Spinal cord (tissue), 10 donors: ENCODE measurements around the gene USP34. TPM values are rescaled to one million over a fixed set of nuclear protein-coding genes. Genes with fewer than 3 reads are reported as not detected.
"Not testable (repeated sequence)": the region's sequence is repeated elsewhere in the genome, so short reads cannot be mapped to it uniquely, and the experiment has no call there.

Experiments used
- DNase-seq, 6 donors: peaks; one replicate each; pipeline versions ENCODE4 v3.0.0 to v3.0.0-alpha.2; 2013 to 2015; ENCODE audit warnings: low spot score in 6 of 6, low read depth in 4 of 6
- H3K27ac ChIP-seq: one replicate; pipeline ENCODE4 v1.5.1; 2013; ENCODE audit warnings: low read depth, low read length, control low read depth
- H3K27me3 ChIP-seq: one replicate; pipeline ENCODE4 v1.6.1; 2013; ENCODE audit warnings: low read length; ENCODE audit not compliant: control insufficient read depth, insufficient read depth
- H3K36me3 ChIP-seq: one replicate; pipeline ENCODE4 v1.6.1; 2013; ENCODE audit warnings: low read length; ENCODE audit not compliant: control insufficient read depth, insufficient read depth
- H3K4me1 ChIP-seq: one replicate; pipeline ENCODE4 v1.6.1; 2013; ENCODE audit warnings: low read length; ENCODE audit not compliant: control insufficient read depth, insufficient read depth
- H3K4me3 ChIP-seq: one replicate; pipeline ENCODE4 v1.5.1; 2013; ENCODE audit warnings: low read depth, low read length, control low read depth
- H3K9me3 ChIP-seq: one replicate; pipeline ENCODE4 v1.6.1; 2013; ENCODE audit warnings: low read length; ENCODE audit not compliant: control insufficient read depth, insufficient read depth
- WGBS: methylation state at CpG from one replicate; pipeline ENCODE4 v1.1.5; 2013; ENCODE audit warnings: missing lambda C conversion rate; ENCODE audit not compliant: insufficient coverage; 5-methylcytosine and 5-hydroxymethylcytosine counted together
- polyA plus RNA-seq, 2 donors: library from polyadenylated mRNA; unstranded; fragments of 120-200 nt; gene quantifications; one replicate each; pipeline ENCODE4 v1.2.1, GENCODE V29; 2013; ENCODE audit not compliant: insufficient read length in 2 of 2
- total RNA-seq, 2 donors: library from RNA; depleted of rRNA in 1 of 2; stranded (reverse); fragments of 120-200 nt in 1 of 2; fragments of >200 nt in 1 of 2; gene quantifications; one replicate each; pipeline versions ENCODE4 v1.2.3 to v1.2.4, GENCODE V29; 2013 to 2014
- donor health status: healthy.

Gene USP34
- total and polyA plus RNA-seq, 4 donors: 127 to 206 (median 143) TPM

DNA sequence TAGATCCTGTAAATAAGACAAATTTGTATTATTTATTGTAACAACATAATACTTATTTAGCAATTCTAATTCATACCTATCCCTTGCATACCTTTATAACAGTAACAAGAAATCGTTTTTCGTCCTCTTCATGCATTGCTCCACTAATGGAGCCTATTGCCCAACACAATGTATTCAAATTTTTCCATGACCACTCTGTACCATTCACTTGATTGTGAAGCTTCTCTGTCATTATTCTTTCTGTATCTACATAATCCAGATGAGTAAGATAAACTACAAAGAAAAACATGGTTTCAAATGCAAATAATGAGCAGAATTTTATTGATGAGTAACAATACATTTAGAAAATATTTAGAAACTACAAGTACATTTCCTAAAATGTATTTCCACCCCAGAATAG, 21.6 kb upstream of the USP34 start:
- no peak for DNase-seq
- H3K4me3 ChIP-seq: no peak overlapping the region
- peaks cover 42% of the 10 kb centered on the region for H3K36me3 ChIP-seq
- H3K27me3 ChIP-seq: no peaks in the 10 kb centered on the region
- no peaks in the 10 kb centered on the region for H3K4me1 ChIP-seq
- WGBS: 100% methylated on average over 2 of the region's 2 CpGs
- H3K9me3 ChIP-seq: no peaks in the 10 kb centered on the region
- H3K27ac ChIP-seq: no peak overlapping the region

DNA sequence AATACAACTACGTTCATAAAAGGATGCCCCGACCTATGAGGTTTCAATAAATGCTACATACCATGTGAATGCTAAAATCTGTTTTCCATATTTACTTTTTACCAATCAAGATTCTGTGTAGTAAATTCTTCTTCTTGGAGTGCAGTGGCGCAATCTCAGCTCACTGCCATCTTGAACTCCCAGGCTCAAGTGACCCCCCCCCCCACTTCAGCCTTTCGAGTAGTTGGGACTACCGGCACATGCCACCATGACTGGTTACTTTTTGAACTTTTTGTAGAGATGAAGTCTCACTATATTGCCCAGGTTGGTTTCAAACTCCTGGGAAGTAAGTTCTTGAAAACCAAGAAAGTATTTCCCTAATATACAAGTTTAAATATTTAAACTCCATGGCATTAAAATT, 14.4 kb upstream of the USP34 start:
- Histone ChIP-seq H3K4me1 (no peaks in the 10 kb centered on the region), H3K9me3 (no peaks in the 10 kb centered on the region), H3K4me3 (no peak overlapping the region), H3K36me3 (peaks cover 49% of the 10 kb centered on the region), H3K27ac (no peak overlapping the region), H3K27me3 (no peaks in the 10 kb centered on the region)
- WGBS: 100% methylated on average over 1 of the region's 5 CpGs
- DNase-seq: no peak

- no CpG with 5 or more reads among the region's 6 CpGs for WGBS
- no peak for DNase-seq
- Histone ChIP-seq H3K36me3 (peaks cover 44% of the 10 kb centered on the region), H3K4me3 (no peak overlapping the region), H3K27ac (no peak overlapping the region), H3K27me3 (no peaks in the 10 kb centered on the region), H3K4me1 (no peaks in the 10 kb centered on the region), H3K9me3 (no peaks in the 10 kb centered on the region)
Measured at GRCh38 chr2:61478086-61478485, 7.2 kb upstream of the USP34 start.

- not testable (repeated sequence) for DNase-seq, H3K27ac ChIP-seq, H3K4me1 ChIP-seq, H3K9me3 ChIP-seq, H3K4me3 ChIP-seq, H3K27me3 ChIP-seq
- 96% methylated on average over 7 of the region's 12 CpGs for WGBS
- peaks cover 40% of the 10 kb centered on the region for H3K36me3 ChIP-seq
Measured at GRCh38 chr2:61476929-61477589, 6.2 kb upstream of the USP34 start.

DNA sequence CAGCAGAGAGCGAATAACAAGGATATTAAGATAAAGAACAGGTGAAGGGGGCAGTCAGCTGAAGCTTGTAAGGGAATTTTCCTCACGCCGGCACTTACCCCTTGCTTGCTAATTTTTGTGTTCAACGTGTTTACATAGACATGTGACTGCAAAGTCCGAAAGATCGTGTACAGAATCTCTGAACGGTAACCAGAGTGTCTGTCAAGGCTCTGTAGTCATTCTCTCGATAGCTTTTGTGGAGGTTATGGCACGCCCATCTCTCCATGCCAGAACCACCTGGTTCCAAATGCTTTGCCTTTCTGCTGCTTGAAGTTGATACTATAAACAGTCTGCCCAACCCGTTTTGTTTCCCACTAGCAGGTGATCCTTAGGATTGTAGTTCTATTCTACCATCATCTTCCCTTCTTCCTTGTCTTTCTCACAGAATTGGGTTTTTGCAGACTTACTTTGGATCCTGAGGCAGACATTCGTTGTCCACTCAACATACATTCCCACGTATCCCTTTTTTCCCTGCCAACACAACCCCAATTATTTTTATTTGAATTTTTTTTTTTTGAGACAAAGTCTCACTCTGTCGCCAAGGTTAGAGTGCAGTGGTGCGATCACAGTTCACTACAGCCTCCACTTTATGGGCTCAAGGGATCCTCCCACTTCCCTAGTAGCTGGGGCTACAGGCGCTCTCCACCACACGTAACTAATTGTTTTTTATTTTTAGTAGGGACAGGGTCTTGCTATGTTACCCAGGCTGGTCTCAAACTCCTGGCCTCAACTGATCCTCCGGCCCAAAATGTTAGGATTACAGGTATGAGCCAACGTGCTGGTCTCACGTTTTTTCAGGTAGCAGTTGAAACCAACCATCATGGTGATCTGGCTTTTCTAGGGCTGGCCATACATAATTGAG, 1.3 kb upstream of the USP34 start:
- H3K4me1 ChIP-seq: peaks cover 9% of the 10 kb centered on the region
- DNase-seq: peak in 5 of 6 donors; percentile 28 to 69 (median 49)
- peaks cover 16% of the 10 kb centered on the region for H3K36me3 ChIP-seq
- 20% methylated on average over 12 of the region's 19 CpGs for WGBS
- H3K4me3 ChIP-seq: peak overlapping the region; percentile 99
- peak overlapping the region; percentile 99 for H3K27ac ChIP-seq
- H3K27me3 ChIP-seq: no peaks in the 10 kb centered on the region
- H3K9me3 ChIP-seq: no peaks in the 10 kb centered on the region

- no peaks in the 10 kb centered on the region for H3K9me3 ChIP-seq
- peaks cover 8% of the 10 kb centered on the region for H3K36me3 ChIP-seq
- DNase-seq: peak; percentile 22 to 92 (median 58)
- H3K27ac ChIP-seq: peak overlapping the region; percentile 99
- H3K4me1 ChIP-seq: peaks cover 9% of the 10 kb centered on the region
- peak overlapping the region; percentile 99 for H3K4me3 ChIP-seq
- under 1% methylated on average over 47 of the region's 94 CpGs for WGBS
- H3K27me3 ChIP-seq: no peaks in the 10 kb centered on the region
Measured at GRCh38 chr2:61470122-61470951, 550 bp downstream of the USP34 start.

DNA sequence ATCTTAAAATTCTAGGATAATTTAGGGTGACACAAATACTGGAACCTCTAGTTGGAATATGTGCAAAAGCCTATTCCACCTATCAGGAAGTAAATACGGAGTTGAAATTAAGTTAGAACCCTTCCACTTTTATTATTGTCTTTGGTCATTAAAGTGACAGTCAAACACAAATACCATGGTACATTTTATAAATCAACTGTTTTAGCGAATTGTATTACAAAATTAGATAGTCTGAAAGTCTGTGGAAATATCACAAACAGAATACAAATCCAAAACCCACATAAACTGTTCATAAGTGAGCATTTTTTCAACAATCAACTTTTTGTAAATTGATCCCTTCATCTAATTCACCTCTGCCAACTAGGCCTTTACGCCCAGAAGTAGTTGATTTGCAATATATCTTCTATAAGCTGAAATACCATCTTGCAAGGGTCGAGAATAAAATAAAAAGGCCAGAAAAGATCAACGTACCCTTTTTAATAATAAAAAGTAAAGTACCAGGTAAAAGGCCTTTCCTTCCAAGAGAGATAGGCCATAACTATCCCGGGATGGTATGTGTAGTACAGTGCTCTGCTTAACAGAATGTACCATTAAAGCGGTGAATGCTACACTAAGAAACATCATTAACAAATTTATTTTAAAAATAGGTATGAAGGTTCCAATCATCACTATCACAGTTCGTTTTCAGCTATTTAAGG, 1.3 kb downstream of the USP34 start:
- no peak for DNase-seq
- Histone ChIP-seq H3K27me3 (no peaks in the 10 kb centered on the region), H3K9me3 (no peaks in the 10 kb centered on the region), H3K36me3 (peaks cover 8% of the 10 kb centered on the region), H3K27ac (peak overlapping the region; percentile 79), H3K4me3 (peak overlapping the region; percentile 66), H3K4me1 (peaks cover 9% of the 10 kb centered on the region)
- no CpG with 5 or more reads among the region's 8 CpGs for WGBS

GRCh38 chr2:61468231-61468630, 2.7 kb downstream of the USP34 start:
- DNase-seq, H3K27ac ChIP-seq, H3K36me3 ChIP-seq, H3K4me3 ChIP-seq, H3K9me3 ChIP-seq, H3K27me3 ChIP-seq, H3K4me1 ChIP-seq: not testable (repeated sequence)
- 96% methylated on average over 5 of the region's 10 CpGs for WGBS

DNA sequence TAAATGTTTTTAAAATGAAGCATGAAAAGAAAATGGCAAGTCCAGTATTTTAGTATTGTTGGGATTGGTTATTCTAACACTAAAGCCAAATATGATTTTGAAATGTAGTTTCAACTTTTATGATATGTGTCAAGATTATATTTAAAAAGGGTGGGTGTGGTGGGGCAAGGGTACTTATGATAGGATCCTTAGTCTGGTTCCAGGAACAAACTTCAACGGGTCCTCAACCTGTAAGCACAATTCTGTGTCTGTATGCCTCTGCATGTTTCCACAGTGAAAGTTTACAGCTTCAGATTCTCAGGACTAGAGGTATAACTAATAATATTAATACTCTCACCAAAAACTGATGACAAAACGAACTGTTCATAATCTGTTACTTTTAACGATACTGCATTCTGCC, 5.8 kb downstream of the USP34 start:
- no peak overlapping the region for H3K27ac ChIP-seq
- no peaks in the 10 kb centered on the region for H3K4me1 ChIP-seq
- no peak for DNase-seq
- H3K9me3 ChIP-seq: no peaks in the 10 kb centered on the region
- no peaks in the 10 kb centered on the region for H3K27me3 ChIP-seq
- WGBS: no CpG with 5 or more reads among the region's 3 CpGs
- H3K4me3 ChIP-seq: no peak overlapping the region
- peaks cover 4% of the 10 kb centered on the region for H3K36me3 ChIP-seq
